Peyer's patch (tissue), 4 donors: ENCODE measurements around the gene EFEMP1.

Experiments used
- POLR2A ChIP-seq, 2 donors: fragments of 450-650 bp; IDR thresholded peaks; one replicate each; pipeline ENCODE4 v1.5.1; 2017; ENCODE audit warnings: antibody characterized with exemption in 2 of 2, mild to moderate bottlenecking in 2 of 2, moderate library complexity in 2 of 2
- TF ChIP-seq, protein P1 (sequence below), 6 experiments: fragments of 450-650 bp in 4 of 6; fragments of 200-600 bp in 2 of 6; sonication (generic) in 1 of 6; IDR thresholded peaks; one replicate each; pipeline ENCODE4 v1.5.1; 2017 to 2019; ENCODE audit warnings: antibody characterized with exemption in 6 of 6, mild to moderate bottlenecking in 3 of 6, moderate library complexity in 1 of 6

DNA sequence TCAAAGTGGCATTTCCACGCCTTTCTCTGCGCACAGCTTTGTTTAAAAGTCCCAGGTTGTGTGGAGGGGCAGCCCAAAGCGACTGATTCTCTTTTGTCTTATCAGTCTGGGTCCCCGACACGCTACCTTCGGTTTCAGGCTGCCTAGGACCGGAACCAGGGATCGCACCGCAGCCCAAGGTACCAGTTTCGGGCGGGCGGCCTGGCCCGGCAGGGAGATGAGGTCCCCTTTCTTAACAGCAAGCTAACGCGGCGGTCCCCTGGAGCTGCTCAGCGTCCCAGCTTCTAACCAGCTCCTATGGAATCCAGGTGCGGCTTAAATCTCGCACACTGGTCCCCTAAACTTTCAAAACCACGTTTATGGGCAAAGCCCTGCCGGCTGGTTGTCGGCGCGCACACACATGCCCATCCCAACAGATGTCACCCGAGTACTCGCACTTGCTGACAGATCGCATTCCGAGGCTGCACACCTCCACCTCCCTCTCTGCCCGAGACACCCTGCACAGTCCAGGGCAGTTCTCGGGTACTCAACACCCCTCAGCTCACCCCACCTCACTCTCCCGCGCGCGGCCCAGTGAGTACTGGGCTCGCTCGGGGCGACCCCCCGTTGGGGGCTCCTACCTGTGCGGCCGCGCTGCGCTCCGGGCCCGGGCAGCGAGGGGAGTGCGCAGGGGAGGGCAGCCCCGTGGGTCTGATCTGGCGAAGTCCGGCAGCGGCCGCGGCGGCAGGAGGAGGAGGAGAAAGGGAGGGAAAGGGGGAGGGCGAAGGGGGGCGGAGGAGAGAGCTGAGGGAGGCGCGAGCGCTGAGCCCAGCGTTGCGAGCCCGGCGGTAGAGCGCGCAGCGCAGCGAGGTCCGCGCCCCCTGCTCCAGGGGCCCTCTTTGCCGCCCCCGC, at the start of gene EFEMP1:
- TF ChIP-seq POLR2A (IDR thresholded peaks at IDR 0.05), result no peak
- TF ChIP-seq, protein P1, sequence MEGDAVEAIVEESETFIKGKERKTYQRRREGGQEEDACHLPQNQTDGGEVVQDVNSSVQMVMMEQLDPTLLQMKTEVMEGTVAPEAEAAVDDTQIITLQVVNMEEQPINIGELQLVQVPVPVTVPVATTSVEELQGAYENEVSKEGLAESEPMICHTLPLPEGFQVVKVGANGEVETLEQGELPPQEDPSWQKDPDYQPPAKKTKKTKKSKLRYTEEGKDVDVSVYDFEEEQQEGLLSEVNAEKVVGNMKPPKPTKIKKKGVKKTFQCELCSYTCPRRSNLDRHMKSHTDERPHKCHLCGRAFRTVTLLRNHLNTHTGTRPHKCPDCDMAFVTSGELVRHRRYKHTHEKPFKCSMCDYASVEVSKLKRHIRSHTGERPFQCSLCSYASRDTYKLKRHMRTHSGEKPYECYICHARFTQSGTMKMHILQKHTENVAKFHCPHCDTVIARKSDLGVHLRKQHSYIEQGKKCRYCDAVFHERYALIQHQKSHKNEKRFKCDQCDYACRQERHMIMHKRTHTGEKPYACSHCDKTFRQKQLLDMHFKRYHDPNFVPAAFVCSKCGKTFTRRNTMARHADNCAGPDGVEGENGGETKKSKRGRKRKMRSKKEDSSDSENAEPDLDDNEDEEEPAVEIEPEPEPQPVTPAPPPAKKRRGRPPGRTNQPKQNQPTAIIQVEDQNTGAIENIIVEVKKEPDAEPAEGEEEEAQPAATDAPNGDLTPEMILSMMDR (IDR thresholded peaks at IDR 0.05), result no peak
